ENCODE results near the gene KCNK3.

Gene KCNK3

DNA sequence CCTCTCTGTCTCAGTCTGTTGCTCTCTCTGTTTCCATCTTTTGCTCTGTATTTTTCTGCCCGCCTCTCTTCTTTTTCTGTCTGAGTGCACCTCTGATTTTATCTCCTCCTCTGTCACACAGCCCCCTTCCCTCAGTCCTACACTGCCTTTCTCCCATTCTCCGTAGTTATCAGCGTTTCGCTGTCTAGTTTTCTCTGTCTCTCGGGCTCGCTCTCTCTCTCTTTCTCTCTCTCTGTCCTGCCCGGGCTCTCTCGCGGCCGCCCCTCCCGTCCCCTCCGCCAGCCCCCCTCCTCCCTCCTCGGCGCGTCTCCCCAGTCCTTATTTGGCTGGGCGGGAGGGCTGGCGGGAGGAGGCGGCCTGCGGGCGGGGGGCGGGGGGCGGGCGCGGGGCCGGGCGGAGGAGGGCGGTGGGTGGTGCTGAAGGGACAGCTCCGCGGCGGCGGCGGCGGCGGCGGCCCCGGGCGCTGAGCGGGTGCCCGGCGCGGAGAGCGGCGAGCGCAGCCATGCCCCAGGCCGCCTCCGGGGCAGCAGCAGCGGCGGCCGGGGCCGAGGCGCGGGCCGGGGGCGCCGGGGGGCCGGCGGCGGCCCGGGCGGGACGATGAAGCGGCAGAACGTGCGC is at the start of gene KCNK3:
KCNK3 (plus strand) TSS at position 444 of the 618 bp plus-strand sequence; CDS start at position 598, 154 bp downstream.
- no peak for TF ChIP-seq ZFX (IDR thresholded peaks at IDR 0.05; ENCODE audit: borderline replicate concordance)
- TF ChIP-seq, protein P1, sequence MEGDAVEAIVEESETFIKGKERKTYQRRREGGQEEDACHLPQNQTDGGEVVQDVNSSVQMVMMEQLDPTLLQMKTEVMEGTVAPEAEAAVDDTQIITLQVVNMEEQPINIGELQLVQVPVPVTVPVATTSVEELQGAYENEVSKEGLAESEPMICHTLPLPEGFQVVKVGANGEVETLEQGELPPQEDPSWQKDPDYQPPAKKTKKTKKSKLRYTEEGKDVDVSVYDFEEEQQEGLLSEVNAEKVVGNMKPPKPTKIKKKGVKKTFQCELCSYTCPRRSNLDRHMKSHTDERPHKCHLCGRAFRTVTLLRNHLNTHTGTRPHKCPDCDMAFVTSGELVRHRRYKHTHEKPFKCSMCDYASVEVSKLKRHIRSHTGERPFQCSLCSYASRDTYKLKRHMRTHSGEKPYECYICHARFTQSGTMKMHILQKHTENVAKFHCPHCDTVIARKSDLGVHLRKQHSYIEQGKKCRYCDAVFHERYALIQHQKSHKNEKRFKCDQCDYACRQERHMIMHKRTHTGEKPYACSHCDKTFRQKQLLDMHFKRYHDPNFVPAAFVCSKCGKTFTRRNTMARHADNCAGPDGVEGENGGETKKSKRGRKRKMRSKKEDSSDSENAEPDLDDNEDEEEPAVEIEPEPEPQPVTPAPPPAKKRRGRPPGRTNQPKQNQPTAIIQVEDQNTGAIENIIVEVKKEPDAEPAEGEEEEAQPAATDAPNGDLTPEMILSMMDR (IDR thresholded peaks at IDR 0.05) = no peak
- H3K27ac ChIP-seq = no peak within 1 kb of the TSS

DNA sequence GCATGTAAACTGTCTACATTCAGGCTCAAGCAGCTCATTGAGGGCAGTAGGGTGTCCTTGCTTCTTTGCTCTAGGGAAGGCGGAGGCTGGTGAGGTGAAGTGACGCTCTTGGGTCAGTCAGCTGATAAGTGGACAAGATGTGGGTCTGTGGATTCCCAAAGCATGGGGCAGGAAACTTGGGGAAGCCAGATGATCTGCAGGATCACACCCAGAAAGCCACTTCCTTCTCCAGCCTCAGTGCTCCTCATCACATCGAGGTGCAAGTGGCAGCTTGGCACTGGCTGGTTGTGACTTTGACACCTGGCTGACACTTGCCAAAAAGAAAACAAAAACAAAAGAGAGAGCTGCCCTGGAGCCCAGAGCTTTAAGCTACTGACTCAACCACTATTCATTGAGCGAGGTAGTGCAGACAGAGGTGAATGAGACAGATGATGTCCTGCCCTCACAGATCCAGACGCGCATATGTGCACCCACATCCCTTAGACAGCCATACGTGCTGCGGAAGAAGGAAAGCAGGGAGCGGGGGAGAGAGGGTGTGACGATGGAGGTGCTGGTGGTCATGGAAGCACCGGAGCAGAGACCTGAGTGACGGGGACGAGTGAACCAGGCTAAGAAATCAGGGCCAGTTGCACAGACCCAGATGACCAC is 48.2 kb upstream of the KCNK3 start:
- H3K27ac ChIP-seq = no peak overlapping the region
- TF ChIP-seq, protein P1 (IDR thresholded peaks at IDR 0.05) = no peak
- no peak for TF ChIP-seq ZFX (IDR thresholded peaks at IDR 0.05; ENCODE audit: borderline replicate concordance)

GRCh38 chr2:26645762-26646161 is 46.8 kb upstream of the KCNK3 start:
- no peak overlapping the region for H3K27ac ChIP-seq
- TF ChIP-seq, protein P1 (IDR thresholded peaks at IDR 0.05) = no peak
- TF ChIP-seq ZFX (IDR thresholded peaks at IDR 0.05; ENCODE audit: borderline replicate concordance) = no peak

DNA sequence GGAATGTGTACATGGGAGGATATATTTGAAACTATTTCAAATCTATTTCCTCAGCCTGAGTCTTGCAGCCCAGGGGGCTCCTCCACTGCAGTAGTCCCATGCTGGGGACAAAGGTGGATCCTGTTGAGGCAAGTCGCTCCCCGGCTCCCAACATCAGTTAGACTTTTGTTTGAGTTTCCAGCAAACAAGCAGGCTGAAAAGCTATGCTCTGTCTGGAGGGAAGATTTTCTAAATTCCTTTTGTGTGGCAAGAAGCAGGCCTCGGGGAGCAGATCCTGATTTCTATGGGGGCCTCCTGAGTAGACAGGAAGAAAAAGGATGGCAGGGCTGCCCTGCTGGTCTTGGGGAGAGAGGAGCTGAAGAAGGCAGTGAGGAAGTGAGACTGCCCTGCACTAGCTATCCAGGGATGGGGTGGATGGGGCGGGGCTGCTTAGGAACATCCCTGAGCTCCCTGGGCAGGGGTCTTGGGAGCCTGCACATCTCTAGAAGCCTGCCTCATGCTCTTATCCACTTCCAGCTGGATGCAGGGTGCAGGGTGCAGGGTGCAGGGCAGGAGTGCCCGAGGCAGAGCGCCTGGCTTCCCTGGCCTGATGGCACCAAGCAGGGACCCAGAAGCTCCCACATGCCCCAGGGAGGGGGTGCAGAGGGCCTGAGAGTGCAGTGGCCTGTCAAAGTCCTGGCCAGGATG is 45.4 kb upstream of the KCNK3 start:
- no peak overlapping the region for H3K27ac ChIP-seq
- TF ChIP-seq ZFX (IDR thresholded peaks at IDR 0.05; ENCODE audit: borderline replicate concordance) = no peak
- TF ChIP-seq, protein P1 (IDR thresholded peaks at IDR 0.05) = no peak

- H3K27ac ChIP-seq = no peak overlapping the region
- TF ChIP-seq, protein P1 (IDR thresholded peaks at IDR 0.05) = no peak
- no peak for TF ChIP-seq ZFX (IDR thresholded peaks at IDR 0.05; ENCODE audit: borderline replicate concordance)
Observed at GRCh38 chr2:26647981-26648380, 44.5 kb upstream of the KCNK3 start.

DNA sequence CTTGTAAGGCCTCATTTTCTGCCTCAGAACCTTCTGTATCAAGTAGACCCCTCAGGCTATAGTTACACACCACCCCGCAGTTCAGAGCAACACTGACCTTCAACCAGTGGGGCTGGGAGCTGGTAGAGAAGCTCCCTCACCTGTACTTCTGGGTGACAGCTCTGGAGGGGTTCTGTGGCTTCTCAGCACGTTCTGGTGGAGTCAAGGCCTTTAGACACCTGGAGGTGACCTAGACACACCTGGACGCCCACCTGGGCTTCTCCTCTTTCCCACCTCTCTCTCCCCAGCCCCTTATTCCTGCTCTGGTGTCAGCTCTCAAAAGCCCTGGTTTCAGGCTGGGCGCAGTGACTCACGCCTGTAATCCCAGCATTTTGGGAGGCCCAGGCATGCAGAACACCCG is 44.0 kb upstream of the KCNK3 start:
- H3K27ac ChIP-seq = no peak overlapping the region
- no peak for TF ChIP-seq ZFX (IDR thresholded peaks at IDR 0.05; ENCODE audit: borderline replicate concordance)
- TF ChIP-seq, protein P1 (IDR thresholded peaks at IDR 0.05) = no peak

GRCh38 chr2:26649322-26649721 is 43.2 kb upstream of the KCNK3 start:
- no peak overlapping the region for H3K27ac ChIP-seq
- TF ChIP-seq ZFX (IDR thresholded peaks at IDR 0.05; ENCODE audit: borderline replicate concordance) = no peak
- TF ChIP-seq, protein P1 (IDR thresholded peaks at IDR 0.05) = no peak
